ENCODE measurements around the gene P4HA2.

DNA sequence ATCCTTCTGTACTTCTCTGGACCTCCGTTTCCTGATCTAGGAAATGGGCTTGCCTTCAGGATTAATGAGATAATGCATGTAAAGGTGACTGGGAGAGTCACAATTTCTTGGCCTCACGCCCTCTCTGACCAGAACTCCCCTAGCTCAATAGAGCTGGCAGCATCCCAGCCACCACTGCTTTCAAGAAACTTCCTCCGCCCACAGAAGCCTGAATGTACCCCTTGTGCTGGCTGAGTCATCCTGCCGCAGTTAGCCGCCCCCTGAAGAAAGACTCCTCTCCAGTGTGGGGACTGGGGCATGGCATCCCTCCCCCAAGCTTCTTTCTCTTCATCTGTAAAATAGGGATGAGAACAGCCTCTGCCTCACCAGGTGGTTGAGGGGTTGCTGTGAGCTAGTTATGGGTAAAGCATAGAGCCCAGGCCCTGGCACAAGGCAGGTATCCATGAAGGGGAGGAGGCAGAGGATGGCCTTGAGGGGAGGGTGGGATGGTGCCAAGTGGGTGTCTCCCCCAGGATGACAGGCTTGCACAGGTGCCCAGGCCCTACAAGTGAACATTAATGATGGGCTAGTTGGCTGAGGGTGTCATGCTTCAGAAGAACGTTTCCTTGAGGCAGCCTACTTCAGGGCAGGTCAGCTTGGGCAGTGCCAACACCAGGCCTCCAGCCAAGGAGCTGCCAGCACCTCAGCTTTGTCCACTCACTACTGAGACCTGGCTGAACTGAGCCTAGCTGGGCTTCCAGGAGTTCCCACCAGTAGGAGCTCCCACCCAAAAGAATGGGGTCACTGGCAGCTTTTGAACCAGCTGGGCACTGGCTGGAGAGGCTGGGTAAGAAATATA is 33.3 kb upstream of the P4HA2 start:
- TF ChIP-seq, protein P1, sequence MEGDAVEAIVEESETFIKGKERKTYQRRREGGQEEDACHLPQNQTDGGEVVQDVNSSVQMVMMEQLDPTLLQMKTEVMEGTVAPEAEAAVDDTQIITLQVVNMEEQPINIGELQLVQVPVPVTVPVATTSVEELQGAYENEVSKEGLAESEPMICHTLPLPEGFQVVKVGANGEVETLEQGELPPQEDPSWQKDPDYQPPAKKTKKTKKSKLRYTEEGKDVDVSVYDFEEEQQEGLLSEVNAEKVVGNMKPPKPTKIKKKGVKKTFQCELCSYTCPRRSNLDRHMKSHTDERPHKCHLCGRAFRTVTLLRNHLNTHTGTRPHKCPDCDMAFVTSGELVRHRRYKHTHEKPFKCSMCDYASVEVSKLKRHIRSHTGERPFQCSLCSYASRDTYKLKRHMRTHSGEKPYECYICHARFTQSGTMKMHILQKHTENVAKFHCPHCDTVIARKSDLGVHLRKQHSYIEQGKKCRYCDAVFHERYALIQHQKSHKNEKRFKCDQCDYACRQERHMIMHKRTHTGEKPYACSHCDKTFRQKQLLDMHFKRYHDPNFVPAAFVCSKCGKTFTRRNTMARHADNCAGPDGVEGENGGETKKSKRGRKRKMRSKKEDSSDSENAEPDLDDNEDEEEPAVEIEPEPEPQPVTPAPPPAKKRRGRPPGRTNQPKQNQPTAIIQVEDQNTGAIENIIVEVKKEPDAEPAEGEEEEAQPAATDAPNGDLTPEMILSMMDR (conservative IDR thresholded peaks at IDR 0.05; ENCODE audit: low read depth, low read length): no peak
- TF ChIP-seq EZH2phosphoT487 (IDR thresholded peaks at IDR 0.05; ENCODE audit: borderline replicate concordance, low read length) (no peak), EZH2 (IDR thresholded peaks at IDR 0.05; ENCODE audit: low read length, unreplicated experiment) (no peak)
